Small intestine (tissue), 7 donors: Measurements from ENCODE around the gene CCDC154. TPM values are rescaled to one million over a fixed set of nuclear protein-coding genes. Genes with fewer than 3 reads are reported as not detected.

Experiments used
- DNase-seq, 2 donors: peaks; one replicate each; pipeline versions ENCODE4 v3.0.0 to v3.0.0-alpha.2; 2013
- FAIRE-seq: peaks from 2 replicates; lab custom pipeline; 2012; peaks lifted over from hg19 to GRCh38; lab: Jason Lieb, UNC
- H3K27ac ChIP-seq, 3 donors: one replicate each; pipeline ENCODE4 v1.5.1; 2013; ENCODE audit warnings: low read length in 2 of 3, mild to moderate bottlenecking in 2 of 3, control low read depth in 1 of 3, inconsistent platforms in 1 of 3, low read depth in 1 of 3, moderate library complexity in 1 of 3
- H3K27me3 ChIP-seq, 3 donors: one replicate each; pipeline ENCODE4 v1.6.1; 2013; ENCODE audit warnings: low read length in 3 of 3, inconsistent platforms in 1 of 3; ENCODE audit not compliant: control insufficient read depth in 3 of 3, insufficient read depth in 3 of 3
- H3K36me3 ChIP-seq, 3 donors: one replicate each; pipeline ENCODE4 v1.6.1; 2013; ENCODE audit warnings: low read length in 3 of 3, inconsistent platforms in 1 of 3, low read depth in 1 of 3, mild to moderate bottlenecking in 1 of 3, moderate library complexity in 1 of 3; ENCODE audit not compliant: control insufficient read depth in 3 of 3, insufficient read depth in 2 of 3
- H3K4me1 ChIP-seq, 3 donors: one replicate each; pipeline ENCODE4 v1.6.1; 2013; ENCODE audit warnings: low read length in 2 of 3, inconsistent platforms in 1 of 3, low read depth in 1 of 3, mild to moderate bottlenecking in 1 of 3, moderate library complexity in 1 of 3; ENCODE audit not compliant: control insufficient read depth in 3 of 3, insufficient read depth in 2 of 3
- H3K4me3 ChIP-seq, 3 donors: one replicate each; pipeline ENCODE4 v1.5.1; 2013; ENCODE audit warnings: low read length in 3 of 3, control low read depth in 1 of 3, inconsistent platforms in 1 of 3, low read depth in 1 of 3, mild to moderate bottlenecking in 1 of 3, moderate library complexity in 1 of 3
- H3K9me3 ChIP-seq, 2 donors: one replicate each; pipeline ENCODE4 v1.6.1; 2013; ENCODE audit warnings: low read depth in 1 of 2, low read length in 1 of 2; ENCODE audit not compliant: control insufficient read depth in 2 of 2, insufficient read depth in 1 of 2
- WGBS, 3 donors: extraction: QIAGEN DNeasy Blood & Tissue Kit; methylation state at CpG; one replicate each; pipeline ENCODE4 v1.1.7; 2013; 5-methylcytosine and 5-hydroxymethylcytosine counted together
- polyA plus RNA-seq, 4 donors: library from polyadenylated mRNA; stranded (reverse) in 3 of 4; unstranded in 1 of 4; fragments of 200-250 nt in 3 of 4; fragments of 120-200 nt in 1 of 4; gene quantifications; one replicate each; pipeline versions ENCODE4 v1.2.1 to v1.2.3, GENCODE V29; 2013
- donor health status: healthy with polysubstance abuse.
- donor health status: control.
- donor health status: control.
- donor health status: Bipolar disorder and iron deficiency.
- donor health status: healthy.

Gene CCDC154
- polyA plus RNA-seq, 4 donors = 0.76 to 1.4 (median 1.4) TPM; not detected in 1

- no peak overlapping the region for H3K27ac ChIP-seq
- peaks cover 8 to 90% (median 16%) of the 10 kb centered on the region in 3 donors for H3K36me3 ChIP-seq
- DNase-seq = no peak
- no peak for FAIRE-seq
- H3K27me3 ChIP-seq = no peaks in the 10 kb centered on the region
- no peaks in the 10 kb centered on the region for H3K4me1 ChIP-seq
- 92 to 94% (median 93%) methylated on average over 13 of the region's 13 CpGs for WGBS, 3 donors
- no peaks in the 10 kb centered on the region for H3K9me3 ChIP-seq
- H3K4me3 ChIP-seq = no peak overlapping the region
Measured at GRCh38 chr16:1401758-1402154, 42.6 kb downstream of the CCDC154 start.

- DNase-seq (no peak), FAIRE-seq (no peak)
- Histone ChIP-seq H3K4me1 (no peaks in the 10 kb centered on the region), H3K27ac (no peak overlapping the region), H3K9me3 (no peaks in the 10 kb centered on the region), H3K27me3 (no peaks in the 10 kb centered on the region), H3K36me3 (peaks cover 8 to 90% (median 16%) of the 10 kb centered on the region in 3 donors), H3K4me3 (no peak overlapping the region)
- 91 to 96% (median 93%) methylated on average over 26 to 29 of the region's 29 CpGs for WGBS, 3 donors
Measured at GRCh38 chr16:1401061-1401757, 43.1 kb downstream of the CCDC154 start.

GRCh38 chr16:1398826-1399581 is 45.4 kb downstream of the CCDC154 start:
- H3K4me3 ChIP-seq = no peak overlapping the region
- DNase-seq (no peak), FAIRE-seq (no peak)
- no peaks in the 10 kb centered on the region for H3K9me3 ChIP-seq
- H3K27me3 ChIP-seq = no peaks in the 10 kb centered on the region
- no peak overlapping the region for H3K27ac ChIP-seq
- WGBS, 3 donors = 96 to 98% (median 96%) methylated on average over 28 to 38 of the region's 38 CpGs
- no peaks in the 10 kb centered on the region for H3K4me1 ChIP-seq
- peaks cover 11 to 86% (median 14%) of the 10 kb centered on the region in 3 donors for H3K36me3 ChIP-seq

GRCh38 chr16:1398351-1398750 is 46.0 kb downstream of the CCDC154 start:
- H3K36me3 ChIP-seq = peaks cover 17 to 86% (median 20%) of the 10 kb centered on the region in 3 donors
- no peaks in the 10 kb centered on the region for H3K9me3 ChIP-seq
- H3K4me1 ChIP-seq = no peaks in the 10 kb centered on the region
- 95 to 96% (median 95%) methylated on average over 9 of the region's 9 CpGs for WGBS, 3 donors
- DNase-seq (no peak), FAIRE-seq (no peak)
- no peaks in the 10 kb centered on the region for H3K27me3 ChIP-seq
- no peak overlapping the region for H3K4me3 ChIP-seq
- H3K27ac ChIP-seq = no peak overlapping the region

- no peak overlapping the region for H3K4me3 ChIP-seq
- H3K36me3 ChIP-seq = peaks cover 18 to 86% (median 21%) of the 10 kb centered on the region in 3 donors
- H3K4me1 ChIP-seq = no peaks in the 10 kb centered on the region
- no peaks in the 10 kb centered on the region for H3K27me3 ChIP-seq
- 94 to 95% (median 94%) methylated on average over 17 to 21 of the region's 21 CpGs for WGBS, 3 donors
- no peaks in the 10 kb centered on the region for H3K9me3 ChIP-seq
- FAIRE-seq (no peak), DNase-seq (no peak)
- no peak overlapping the region for H3K27ac ChIP-seq
Measured at GRCh38 chr16:1397779-1398178, 46.6 kb downstream of the CCDC154 start.

- DNase-seq (peak in 1 of 2 donors; percentile 23), FAIRE-seq (no peak)
- Histone ChIP-seq H3K4me1 (no peaks in the 10 kb centered on the region), H3K36me3 (peaks cover 16 to 83% (median 16%) of the 10 kb centered on the region in 3 donors), H3K9me3 (no peaks in the 10 kb centered on the region), H3K4me3 (no peak overlapping the region), H3K27me3 (no peaks in the 10 kb centered on the region), H3K27ac (no peak overlapping the region)
- WGBS, 3 donors = 68 to 83% (median 82%) methylated on average over 22 of the region's 22 CpGs
Measured at GRCh38 chr16:1395444-1396031, 48.8 kb downstream of the CCDC154 start.

- peaks cover 16 to 84% (median 23%) of the 10 kb centered on the region in 3 donors for H3K36me3 ChIP-seq
Measured at GRCh38 chr16:1394367-1394951, 49.9 kb downstream of the CCDC154 start.

GRCh38 chr16:1393613-1394176 is 50.7 kb downstream of the CCDC154 start:
- Histone ChIP-seq H3K9me3 (no peaks in the 10 kb centered on the region), H3K4me3 (no peak overlapping the region), H3K4me1 (no peaks in the 10 kb centered on the region), H3K27me3 (no peaks in the 10 kb centered on the region), H3K36me3 (peaks cover 13 to 83% (median 23%) of the 10 kb centered on the region in 3 donors), H3K27ac (no peak overlapping the region)
- 97 to 98% (median 97%) methylated on average over 20 to 21 of the region's 21 CpGs for WGBS, 3 donors
- DNase-seq (no peak), FAIRE-seq (no peak)

More at GRCh38 chr16:1394367-1394951, 49.9 kb downstream of the CCDC154 start:
- FAIRE-seq (no peak), DNase-seq (no peak)
- no peaks in the 10 kb centered on the region for H3K4me1 ChIP-seq
- no peak overlapping the region for H3K27ac ChIP-seq
- 91 to 92% (median 91%) methylated on average over 19 of the region's 19 CpGs for WGBS, 3 donors
- no peaks in the 10 kb centered on the region for H3K27me3 ChIP-seq
- H3K4me3 ChIP-seq = no peak overlapping the region
- no peaks in the 10 kb centered on the region for H3K9me3 ChIP-seq
